IMR-90 (cell line): ENCODE results near the gene KIAA0232. TPM values are rescaled to one million over a fixed set of nuclear protein-coding genes. Genes with fewer than 3 reads are reported as not detected.

Experiments used
- ATAC-seq: fragments of 200-7000 bp; cut with Tn5 transposase; 2 replicates; pipeline ENCODE4 v1.9.1; 2020; ENCODE audit warnings: low read depth, mild to moderate bottlenecking, moderate library complexity
- BruUV-seq: library from RNA; stranded (reverse); fragments of 400-500 nt; replicated peaks from 2 replicates; lab custom pipeline; 2021; lab: Mats Ljungman, UMichigan
- CTCF ChIA-PET: fragments of 300-600 bp; formaldehyde crosslinking; extraction: SDS; loops from one replicate; lab custom pipeline; 2021; ENCODE audit warnings: antibody characterized with exemption; lab: Yijun Ruan, JAX
- POLR2A ChIA-PET: fragments of 300-600 bp; sonication (Branson Sonifier 250); formaldehyde crosslinking; loops from one replicate; lab custom pipeline; 2022; ENCODE audit warnings: antibody characterized with exemption; ENCODE audit not compliant: unreplicated experiment; lab: Charles Lee
- DNase-seq: peaks from one replicate; pipeline ENCODE4 v3.0.0; 2013
- H2AFZ ChIP-seq: replicated peaks from 2 replicates; pipeline ENCODE3; 2013; ENCODE audit warnings: low read length, mild to moderate bottlenecking; ENCODE audit not compliant: poor library complexity
- H2AK5ac ChIP-seq: 2 replicates; pipeline ENCODE4 v1.6.1; 2013; ENCODE audit warnings: low read depth, low read length, inconsistent platforms
- H2AK9ac ChIP-seq: replicated peaks from 2 replicates; pipeline ENCODE3; 2013; ENCODE audit warnings: mild to moderate bottlenecking, low read depth, low read length, moderate library complexity; ENCODE audit not compliant: poor library complexity
- H2BK120ac ChIP-seq: 2 replicates; pipeline ENCODE4 v1.6.1; 2013; ENCODE audit warnings: low read depth, low read length, inconsistent platforms
- H2BK15ac ChIP-seq: 3 replicates; pipeline ENCODE4 v1.6.1; 2013; ENCODE audit warnings: low read depth, low read length, inconsistent platforms
- H2BK20ac ChIP-seq: 2 replicates; pipeline ENCODE4 v1.6.1; 2013; ENCODE audit warnings: low read depth, mild to moderate bottlenecking, inconsistent platforms, low read length, moderate library complexity
- H2BK5ac ChIP-seq: 2 replicates; pipeline ENCODE4 v1.6.1; 2013; ENCODE audit warnings: mild to moderate bottlenecking, low read depth, low read length, inconsistent platforms; ENCODE audit not compliant: poor library complexity, severe bottlenecking
- H3K14ac ChIP-seq: replicated peaks from 2 replicates; pipeline ENCODE4 v1.6.1; 2013; ENCODE audit warnings: low read depth, low read length, inconsistent platforms
- H3K18ac ChIP-seq: 2 replicates; pipeline ENCODE4 v1.6.1; 2013; ENCODE audit warnings: low read depth, low read length, control low read depth
- H3K23ac ChIP-seq: 2 replicates; pipeline ENCODE4 v1.6.1; 2013; ENCODE audit warnings: low read depth, low read length, inconsistent platforms
- H3K27ac ChIP-seq: 2 replicates; pipeline ENCODE4 v1.5.1; 2013; ENCODE audit warnings: mild to moderate bottlenecking, control low read depth, low read length; ENCODE audit not compliant: insufficient read depth
- H3K27me3 ChIP-seq: 2 replicates; pipeline ENCODE4 v1.6.1; 2013; ENCODE audit warnings: low read length; ENCODE audit not compliant: control insufficient read depth, insufficient read depth
- H3K36me3 ChIP-seq: 2 replicates; pipeline ENCODE4 v1.6.1; 2013; ENCODE audit warnings: low read length, mixed read lengths; ENCODE audit not compliant: control insufficient read depth, insufficient read depth
- H3K4ac ChIP-seq: 2 replicates; pipeline ENCODE4 v1.6.1; 2013; ENCODE audit warnings: low read depth, low read length, inconsistent platforms
- H3K4me1 ChIP-seq: 2 replicates; pipeline ENCODE4 v1.6.1; 2013; ENCODE audit warnings: low read length, mixed read lengths; ENCODE audit not compliant: control insufficient read depth, insufficient read depth
- H3K4me2 ChIP-seq: 2 replicates; pipeline ENCODE4 v1.6.1; 2013; ENCODE audit warnings: low read depth, mild to moderate bottlenecking, control low read depth, low read length, moderate library complexity
- H3K4me3 ChIP-seq: 2 replicates; pipeline ENCODE4 v1.5.1; 2013; ENCODE audit warnings: low read depth, mild to moderate bottlenecking, control low read depth, low read length, moderate library complexity; ENCODE audit not compliant: insufficient read depth
- H3K56ac ChIP-seq: 2 replicates; pipeline ENCODE4 v1.6.1; 2013; ENCODE audit warnings: low read length, inconsistent platforms; ENCODE audit not compliant: insufficient read depth; ENCODE audit errors: extremely low read depth
- H3K79me1 ChIP-seq, 2 experiments: 2 replicates each; pipeline ENCODE4 v1.6.1; 2013; ENCODE audit warnings: low read length in 2 of 2, inconsistent platforms in 1 of 2, low read depth in 1 of 2
- H3K9ac ChIP-seq: 2 replicates; pipeline ENCODE4 v1.6.1; 2013; ENCODE audit warnings: low read depth, low read length, control low read depth
- H3K9me1 ChIP-seq: 2 replicates; pipeline ENCODE4 v1.6.1; 2013; ENCODE audit warnings: low read length, inconsistent platforms; ENCODE audit not compliant: insufficient read depth
- H3K9me3 ChIP-seq: 2 replicates; pipeline ENCODE4 v1.6.1; 2013; ENCODE audit warnings: low read length; ENCODE audit not compliant: control insufficient read depth, insufficient read depth
- H4K20me1 ChIP-seq: 2 replicates; pipeline ENCODE4 v1.6.1; 2013; ENCODE audit warnings: low read length, inconsistent platforms; ENCODE audit not compliant: insufficient read depth
- H4K5ac ChIP-seq: 2 replicates; pipeline ENCODE4 v1.6.1; 2013; ENCODE audit warnings: mild to moderate bottlenecking, low read depth, low read length, control low read depth
- H4K8ac ChIP-seq, 2 experiments: 2 replicates each; pipeline ENCODE4 v1.6.1; 2013; ENCODE audit warnings: low read depth in 2 of 2, low read length in 2 of 2, control low read depth in 1 of 2, inconsistent platforms in 1 of 2
- H4K91ac ChIP-seq: 2 replicates; pipeline ENCODE4 v1.6.1; 2013; ENCODE audit warnings: low read depth, low read length, inconsistent platforms; ENCODE audit not compliant: insufficient read depth
- BHLHE40 ChIP-seq: fragments of 150-350 bp; IDR thresholded peaks from 2 replicates; pipeline ENCODE4 v1.6.1; 2016; ENCODE audit warnings: mild to moderate bottlenecking, low read depth, low read length
- CEBPB ChIP-seq: IDR thresholded peaks from 2 replicates; pipeline ENCODE4 v1.6.1; 2012; ENCODE audit warnings: low read depth, low read length, improper control_type of control experiment
- CHD1 ChIP-seq: IDR thresholded peaks from 2 replicates; pipeline ENCODE4 v1.6.1; 2012; ENCODE audit warnings: low read depth, low read length, improper control_type of control experiment
- CTCF ChIP-seq: conservative IDR thresholded peaks from 2 replicates; pipeline ENCODE4 v1.5.1; 2012; ENCODE audit warnings: mild to moderate bottlenecking, low read depth, low read length, improper control_type of control experiment
- ELK1 ChIP-seq: fragments of 150-350 bp; IDR thresholded peaks from 2 replicates; pipeline ENCODE4 v1.6.1; 2016; ENCODE audit warnings: low read depth, mild to moderate bottlenecking, low read length, moderate library complexity, borderline replicate concordance
- FOS ChIP-seq: fragments of 150-350 bp; IDR thresholded peaks from 2 replicates; pipeline ENCODE4 v1.6.1; 2016; ENCODE audit warnings: low read depth, low read length
- MAFK ChIP-seq: IDR thresholded peaks from 2 replicates; pipeline ENCODE4 v1.6.1; 2012; ENCODE audit warnings: low read depth, low read length, improper control_type of control experiment
- MXI1 ChIP-seq: IDR thresholded peaks from 2 replicates; pipeline ENCODE4 v1.6.1; 2012; ENCODE audit warnings: low read depth, mild to moderate bottlenecking, low read length, moderate library complexity, borderline replicate concordance
- NFE2L2 ChIP-seq: fragments of 150-350 bp; IDR thresholded peaks from 2 replicates; pipeline ENCODE4 v1.6.1; 2016; ENCODE audit warnings: low read depth, mild to moderate bottlenecking, low read length
- POLR2A ChIP-seq: IDR thresholded peaks from 2 replicates; pipeline ENCODE4 v1.6.1; 2012; ENCODE audit warnings: mild to moderate bottlenecking, low read depth, low read length
- RAD21 ChIP-seq: IDR thresholded peaks from 2 replicates; pipeline ENCODE4 v1.6.1; 2012; ENCODE audit warnings: low read length, improper control_type of control experiment
- RCOR1 ChIP-seq: IDR thresholded peaks from 2 replicates; pipeline ENCODE4 v1.6.1; 2012; ENCODE audit warnings: mild to moderate bottlenecking, low read length, improper control_type of control experiment; ENCODE audit not compliant: insufficient replicate concordance
- RFX5 ChIP-seq: IDR thresholded peaks from 2 replicates; pipeline ENCODE4 v1.8.0; 2012; ENCODE audit warnings: low read depth, mild to moderate bottlenecking, low read length, moderate library complexity
- USF2 ChIP-seq: fragments of 150-350 bp; IDR thresholded peaks from 2 replicates; pipeline ENCODE4 v1.6.1; 2017; ENCODE audit warnings: mild to moderate bottlenecking, antibody characterized with exemption, low read length, low read depth
- WGBS, 2 experiments: methylation state at CpG; one replicate each; pipeline versions ENCODE4 v1.1.5 to v1.1.7; 2013; ENCODE audit warnings: missing lambda C conversion rate in 2 of 2; ENCODE audit not compliant: insufficient read length in 1 of 2; ENCODE audit errors: extremely low coverage in 2 of 2; 5-methylcytosine and 5-hydroxymethylcytosine counted together
- dilution Hi-C: fragments of 300-500 bp; cut with HindIII; formaldehyde crosslinking; loops from one replicate; pipeline ENCODE4 v1.14.3; 2018; ENCODE audit warnings: low sequenced_read_pairs; ENCODE audit not compliant: unreplicated experiment
- in situ Hi-C: fragments of 300-500 bp; cut with MboI; formaldehyde crosslinking; loops from 3 replicates; pipeline ENCODE4 v1.14.3; 2019; ENCODE audit warnings: low sequenced_read_pairs, inconsistent platforms, mixed read lengths
- intact Hi-C: fragments of 100-400 bp; cut with micrococcal nuclease; formaldehyde crosslinking; loops from 2 replicates; pipeline ENCODE4 v1.10.0; 2022
- polyA plus RNA-seq, 3 experiments: library from polyadenylated mRNA; depleted of rRNA; stranded (reverse); fragments of >200 nt; gene quantifications; 2 replicates each; pipeline ENCODE4 v1.2.3, GENCODE V29; 2012; ENCODE audit warnings: low replicate concordance in 1 of 3
- total RNA-seq: library from RNA; depleted of rRNA; stranded (reverse); fragments of >200 nt; gene quantifications from 2 replicates; pipeline ENCODE4 v1.2.3, GENCODE V29; 2012

Gene KIAA0232
- total and polyA plus RNA-seq, 2 of the 4 experiments (the other 2 are of a cell fraction) = 6.8 to 19.5 TPM

GRCh38 chr4:6868386-6868785 is 85.9 kb downstream of the KIAA0232 start:
- no peak for ATAC-seq
- no TSS peak for BruUV-seq
- Histone ChIP-seq H3K36me3 (peaks cover 32% of the 10 kb centered on the region), H2AK5ac (no peak overlapping the region), H2BK120ac (no peak overlapping the region), H2AFZ (no peak overlapping the region), H4K20me1 (0 out of 2 replicates have a peak, but pooled peaks cover 3% of the 10 kb centered on the region), H3K79me1 (peaks cover 21 to 32% of the 10 kb centered on the region in 2 experiments), H3K4me1 (no peaks in the 10 kb centered on the region), H4K8ac (no peak overlapping the region), H3K9ac (no peak overlapping the region), H2BK20ac (no peak overlapping the region), H3K9me1 (0 out of 2 replicates have a peak, but pooled peaks cover 3% of the 10 kb centered on the region), H3K27ac (no peak overlapping the region), H3K4me3 (no peak overlapping the region), H3K9me3 (no peaks in the 10 kb centered on the region), H3K4me2 (no peak overlapping the region), H3K27me3 (no peaks in the 10 kb centered on the region), H3K23ac (no peak overlapping the region), H3K56ac (no peak overlapping the region), H2AK9ac (no peak overlapping the region), H3K18ac (no peak overlapping the region), H2BK15ac (no peak overlapping the region), H3K14ac (no peak overlapping the region), H4K91ac (no peak overlapping the region), H2BK5ac (no peak overlapping the region), H3K4ac (no peak overlapping the region), H4K5ac (no peak overlapping the region)
- intact Hi-C loops (no loop called here), in situ Hi-C loops (no loop called here), dilution Hi-C loops (no loop called here)
- no peak for TF ChIP-seq CEBPB
- no peak for TF ChIP-seq RFX5
- no peak for TF ChIP-seq POLR2A
- TF ChIP-seq ELK1 = no peak
- TF ChIP-seq FOS = no peak
- TF ChIP-seq CHD1 = no peak
- no peak for TF ChIP-seq NFE2L2
- no peak for TF ChIP-seq RAD21
- no peak for TF ChIP-seq RCOR1
- TF ChIP-seq BHLHE40 = no peak
- TF ChIP-seq MXI1 = no peak
- no peak for TF ChIP-seq MAFK
- TF ChIP-seq CTCF = no peak
- no peak for TF ChIP-seq USF2
- CTCF ChIA-PET = interaction anchor here (0.9 kb wide), 1 partner anchor 49 kb away, joined by 3 read pairs; no protein-coding TSS in a partner anchor
- DNase-seq = no peak
- WGBS, 2 experiments = 94% methylated on average over 2 of the region's 8 CpGs; no CpG with 5 or more reads in 1 of the 2 experiments
- POLR2A ChIA-PET = no interaction called here
